Stimulated activated CD4-positive, alpha-beta T cell treated with anti-CD3 and anti-CD28 coated beads, Interleukin-2, amount 100 ng/mL, for 4 hours (primary cell): ENCODE measurements around the gene CST11.
"Not testable (repeated sequence)": the region's sequence is repeated elsewhere in the genome, so short reads cannot be mapped to it uniquely, and the experiment has no call there.

Experiments
- DNase-seq: peaks from one replicate; pipeline ENCODE4 v3.0.0-alpha.2; 2020; ENCODE audit warnings: low read depth

CST11 gene

GRCh38 chr20:23452776-23453175, at the start of gene CST11:
Gene CST11, minus strand, starts transcription at chr20:23452876. Its CDS starts 65 bp downstream, at chr20:23452811.
- DNase-seq = no peak

GRCh38 chr20:23501926-23502325, 49.2 kb upstream of the CST11 start:
- no peak for DNase-seq

- DNase-seq = no peak
These were observed 44.9 kb upstream of the CST11 start for GRCh38 chr20:23497536-23497935.

- no peak for DNase-seq
These were observed 40.6 kb upstream of the CST11 start for GRCh38 chr20:23493172-23493772.

- DNase-seq = no peak
These were observed 39.6 kb upstream of the CST11 start for GRCh38 chr20:23492292-23492691.

GRCh38 chr20:23490817-23491216, 38.1 kb upstream of the CST11 start, which contains the start of gene CST8:
Gene CST8, plus strand, starts transcription at chr20:23491117. Its CDS starts 551 bp downstream, at chr20:23491668.
- no peak for DNase-seq

- DNase-seq = no peak
These were observed 36.3 kb upstream of the CST11 start for GRCh38 chr20:23488996-23489395.

- no peak for DNase-seq
These were observed 35.8 kb upstream of the CST11 start for GRCh38 chr20:23488470-23488869.

GRCh38 chr20:23484081-23484480, 31.4 kb upstream of the CST11 start:
- DNase-seq = no peak

GRCh38 chr20:23482138-23482537, 29.5 kb upstream of the CST11 start:
- DNase-seq = no peak

- no peak for DNase-seq
These were observed 26.4 kb upstream of the CST11 start for GRCh38 chr20:23479043-23479442.

GRCh38 chr20:23477223-23477622, 24.5 kb upstream of the CST11 start:
- no peak for DNase-seq

- no peak for DNase-seq
These were observed 23.5 kb upstream of the CST11 start for GRCh38 chr20:23476015-23476754.

- DNase-seq = no peak
These were observed 22.7 kb upstream of the CST11 start for GRCh38 chr20:23475395-23475794.

- DNase-seq = not testable (repeated sequence)
These were observed 20.6 kb upstream of the CST11 start for GRCh38 chr20:23473293-23473692.

GRCh38 chr20:23472306-23472705, 19.6 kb upstream of the CST11 start:
- DNase-seq = not testable (repeated sequence)

GRCh38 chr20:23466961-23467360, 14.3 kb upstream of the CST11 start:
- DNase-seq = not testable (repeated sequence)

GRCh38 chr20:23461180-23461579, 8.5 kb upstream of the CST11 start:
- no peak for DNase-seq

- DNase-seq = no peak
These were observed 6.9 kb upstream of the CST11 start for GRCh38 chr20:23459461-23460150.

- DNase-seq = no peak
These were observed 4.2 kb upstream of the CST11 start for GRCh38 chr20:23456873-23457272.

- DNase-seq = no peak
These were observed 3.7 kb upstream of the CST11 start for GRCh38 chr20:23456409-23456808.

GRCh38 chr20:23455639-23456038, 3.0 kb upstream of the CST11 start:
- no peak for DNase-seq

- no peak for DNase-seq
These were observed 2.1 kb upstream of the CST11 start for GRCh38 chr20:23454816-23455215.
